ENCODE measurements around the gene BRWD1. TPM values are rescaled to one million over a fixed set of nuclear protein-coding genes. Genes with fewer than 3 reads are reported as not detected.

Gene BRWD1
- polyA plus RNA-seq, 3 donors, result 12.1 to 16.8 (median 12.7) TPM

DNA sequence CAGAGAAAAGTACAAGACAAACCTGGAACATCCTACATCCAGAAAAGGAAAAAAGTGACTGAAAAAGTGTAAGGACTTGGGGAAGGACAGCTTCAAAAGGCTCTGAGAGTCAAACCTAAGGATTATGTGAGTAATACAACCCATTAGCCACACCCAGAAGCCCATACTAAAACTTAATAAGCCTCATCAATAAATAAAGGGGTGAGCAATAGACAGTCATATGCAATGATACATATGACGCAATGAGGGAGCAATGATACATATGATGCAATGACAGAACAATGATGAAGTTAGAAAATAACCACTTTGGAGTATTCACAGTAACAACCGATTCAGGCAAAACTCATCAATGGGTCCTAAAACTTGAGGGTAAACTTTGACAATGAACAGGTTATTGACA lies 50.1 kb downstream of the BRWD1 start:
- DNase-seq, result peak in 2 of 3 donors; percentile 0 to 3
- intact Hi-C loops (cut with micrococcal nuclease), result no loop called here
- WGBS (ENCODE audit: insufficient coverage), result no CpG with 5 or more reads among the region's 2 CpGs

DNA sequence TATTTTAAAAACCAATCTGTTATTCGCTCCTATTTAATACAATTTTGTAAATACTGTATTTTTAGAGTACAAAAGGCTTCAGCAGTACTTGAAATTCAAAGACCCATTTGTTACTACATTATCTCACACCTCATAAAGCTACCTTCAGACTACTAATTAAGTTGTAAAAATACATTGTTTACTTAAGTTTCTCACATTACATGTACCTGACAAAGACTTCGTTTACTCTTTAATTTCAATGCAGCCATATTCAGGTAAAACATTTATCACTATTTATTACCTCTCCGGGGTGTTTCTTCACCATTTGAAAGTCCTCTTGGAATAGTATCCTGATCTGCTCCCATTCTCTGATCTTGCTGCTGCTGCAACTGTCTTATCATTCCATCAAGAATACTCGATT lies 55.2 kb downstream of the BRWD1 start:
- Histone ChIP-seq H3K4me1 (ENCODE audit: control insufficient read depth in 1 of 2, insufficient read depth in 2 of 2, low read length in 2 of 2) (no peaks in the 10 kb centered on the region), H3K9ac (ENCODE audit: insufficient read depth, low read length, poor library complexity, severe bottlenecking) (no peak overlapping the region), H3K4me2 (replicated peaks; ENCODE audit: extremely low read depth, low read length, poor library complexity, severe bottlenecking) (no peak overlapping the region), H3K4me3 (replicated peaks in 1 of 3; ENCODE audit: low read depth in 2 of 3, low read length in 3 of 3) (no peak overlapping the region), H3K27me3 (ENCODE audit: control insufficient read depth in 2 of 2, insufficient read depth in 2 of 2, low read length in 2 of 2) (no peaks in the 10 kb centered on the region), H3K79me2 (ENCODE audit: insufficient read depth, low read length) (peaks cover 4% of the 10 kb centered on the region), H2AFZ (ENCODE audit: insufficient read depth, low read depth, low read length, poor library complexity, severe bottlenecking) (no peak overlapping the region), H3K27ac (ENCODE audit: low read depth in 1 of 2, low read length in 2 of 2) (no peak overlapping the region), H3K9me3 (replicated peaks in 1 of 2; ENCODE audit: control insufficient read depth in 1 of 2, insufficient read depth in 1 of 2, low read length in 2 of 2) (no peaks in the 10 kb centered on the region), H3K36me3 (replicated peaks in 1 of 2; ENCODE audit: control insufficient read depth in 1 of 2, insufficient read depth in 2 of 2, low read length in 2 of 2) (peaks cover 78 to 99% of the 10 kb centered on the region in 2 donors), H4K20me1 (ENCODE audit: insufficient read depth, low read length) (peaks cover 43% of the 10 kb centered on the region)
- H3K4me3 Mint-ChIP-seq, result no peak overlapping the region
- TF ChIP-seq CTCF (IDR thresholded peaks at IDR 0.05), result no peak
- no peak for DNase-seq
- WGBS (ENCODE audit: insufficient coverage), result 100% methylated on average over 1 of the region's 4 CpGs
- no peaks in the 10 kb centered on the region for H3K4me1 Mint-ChIP-seq
- H3K9me3 Mint-ChIP-seq, result no peaks in the 10 kb centered on the region
- no peak overlapping the region for H3K27ac Mint-ChIP-seq
- peaks cover 65 to 88% of the 10 kb centered on the region in 2 donors for H3K36me3 Mint-ChIP-seq
- intact Hi-C loops (cut with micrococcal nuclease), result no loop called here
- H3K27me3 Mint-ChIP-seq (ENCODE audit: low read depth in 3 of 3), result no peaks in the 10 kb centered on the region

More for the DNA sequence above, 50.1 kb downstream of the BRWD1 start:
- Histone ChIP-seq H3K79me2 (ENCODE audit: insufficient read depth, low read length) (peaks cover 4% of the 10 kb centered on the region), H3K9ac (ENCODE audit: insufficient read depth, low read length, poor library complexity, severe bottlenecking) (no peak overlapping the region), H3K27ac (ENCODE audit: low read depth in 1 of 2, low read length in 2 of 2) (no peak overlapping the region), H3K4me3 (replicated peaks in 1 of 3; ENCODE audit: low read depth in 2 of 3, low read length in 3 of 3) (no peak overlapping the region), H4K20me1 (ENCODE audit: insufficient read depth, low read length) (peaks cover 51% of the 10 kb centered on the region), H2AFZ (ENCODE audit: insufficient read depth, low read depth, low read length, poor library complexity, severe bottlenecking) (no peak overlapping the region), H3K4me1 (ENCODE audit: control insufficient read depth in 1 of 2, insufficient read depth in 2 of 2, low read length in 2 of 2) (no peaks in the 10 kb centered on the region), H3K36me3 (replicated peaks in 1 of 2; ENCODE audit: control insufficient read depth in 1 of 2, insufficient read depth in 2 of 2, low read length in 2 of 2) (peaks cover 75 to 99% of the 10 kb centered on the region in 2 donors), H3K9me3 (replicated peaks in 1 of 2; ENCODE audit: control insufficient read depth in 1 of 2, insufficient read depth in 1 of 2, low read length in 2 of 2) (no peaks in the 10 kb centered on the region), H3K27me3 (ENCODE audit: control insufficient read depth in 2 of 2, insufficient read depth in 2 of 2, low read length in 2 of 2) (no peaks in the 10 kb centered on the region), H3K4me2 (replicated peaks; ENCODE audit: extremely low read depth, low read length, poor library complexity, severe bottlenecking) (no peak overlapping the region)
- Mint-ChIP-seq H3K4me1 (no peaks in the 10 kb centered on the region), H3K4me3 (no peak overlapping the region), H3K36me3 (peaks cover 68 to 85% of the 10 kb centered on the region in 2 donors), H3K27ac (no peak overlapping the region), H3K27me3 (ENCODE audit: low read depth in 3 of 3) (no peaks in the 10 kb centered on the region), H3K9me3 (no peaks in the 10 kb centered on the region)
- no peak for TF ChIP-seq CTCF (IDR thresholded peaks at IDR 0.05)

Data from CD14-positive monocyte (primary cell).